Activated CD8-positive, alpha-beta memory T cell treated with anti-CD3 and anti-CD28 coated beads for 36 hours (primary cell): ENCODE results near the gene CABLES1. TPM values are rescaled to one million over a fixed set of nuclear protein-coding genes. Genes with fewer than 3 reads are reported as not detected.
"Not testable (repeated sequence)": the region's sequence is repeated elsewhere in the genome, so short reads cannot be mapped to it uniquely, and the experiment has no call there.

Experiments
- CTCF ChIA-PET: fragments of 350-600 bp; sonication (Branson Sonifier 250); formaldehyde crosslinking; loops from one replicate; lab custom pipeline; 2021; ENCODE audit warnings: antibody characterized with exemption; lab: Charles Lee
- POLR2A ChIA-PET: fragments of 350-600 bp; sonication (Branson Sonifier 250); formaldehyde crosslinking; loops from one replicate; lab custom pipeline; 2021; ENCODE audit warnings: antibody characterized with exemption; lab: Charles Lee
- total RNA-seq, 2 experiments: library from RNA; stranded (reverse); gene quantifications; one replicate each; pipeline ENCODE4 v1.2.3, GENCODE V29; 2021

CABLES1 gene
- total RNA-seq, 2 experiments from 2014 or later: 5.3 to 6.0 TPM

DNA sequence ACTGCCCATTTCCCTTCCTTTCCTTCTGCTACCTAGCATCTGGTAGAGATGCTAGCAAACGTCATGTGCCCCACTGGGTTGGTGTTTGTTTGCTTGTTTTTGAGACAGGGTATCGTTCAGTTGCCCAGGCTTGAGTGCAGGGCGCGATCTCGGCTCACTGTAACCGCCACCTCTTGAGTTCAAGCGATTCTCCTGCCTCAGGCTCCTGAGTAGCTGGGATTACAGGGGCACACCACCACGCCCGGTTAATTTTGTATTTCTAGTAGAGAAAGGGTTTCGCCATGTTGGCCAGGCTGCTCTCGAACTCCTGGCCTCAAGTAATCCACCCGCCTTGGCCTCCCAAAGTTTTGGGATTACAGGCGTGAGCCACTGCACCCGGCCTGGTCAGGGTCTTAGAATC lies 23.6 kb downstream of the CABLES1 start:
- POLR2A ChIA-PET, CTCF ChIA-PET: not testable (repeated sequence)

- CTCF ChIA-PET: no interaction called here
Observed at GRCh38 chr18:23159344-23159743, 24.1 kb downstream of the CABLES1 start.

DNA sequence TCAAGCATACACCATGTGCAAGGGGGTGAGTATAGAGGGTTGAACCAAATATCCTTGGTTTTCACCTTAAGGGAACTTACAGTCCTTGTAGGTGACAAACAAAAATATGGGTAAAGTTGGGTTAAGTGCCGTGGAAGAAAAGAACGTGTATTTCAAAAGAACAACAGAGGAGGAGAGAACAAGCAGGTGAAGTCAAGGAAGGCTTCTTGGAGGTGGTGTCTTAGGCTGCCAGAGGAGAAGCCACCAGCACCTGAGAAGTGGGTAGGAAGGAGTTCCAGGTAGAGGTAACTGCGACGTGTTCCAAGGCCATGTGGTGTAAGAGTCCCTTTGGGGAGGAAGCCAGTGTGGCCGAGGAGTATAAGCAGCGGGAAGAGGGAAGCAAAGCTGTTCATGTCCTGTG lies 27.2 kb downstream of the CABLES1 start:
- ChIA-PET CTCF (no interaction called here), POLR2A (no interaction called here)

More at GRCh38 chr18:23159344-23159743, 24.1 kb downstream of the CABLES1 start:
- POLR2A ChIA-PET: no interaction called here

DNA sequence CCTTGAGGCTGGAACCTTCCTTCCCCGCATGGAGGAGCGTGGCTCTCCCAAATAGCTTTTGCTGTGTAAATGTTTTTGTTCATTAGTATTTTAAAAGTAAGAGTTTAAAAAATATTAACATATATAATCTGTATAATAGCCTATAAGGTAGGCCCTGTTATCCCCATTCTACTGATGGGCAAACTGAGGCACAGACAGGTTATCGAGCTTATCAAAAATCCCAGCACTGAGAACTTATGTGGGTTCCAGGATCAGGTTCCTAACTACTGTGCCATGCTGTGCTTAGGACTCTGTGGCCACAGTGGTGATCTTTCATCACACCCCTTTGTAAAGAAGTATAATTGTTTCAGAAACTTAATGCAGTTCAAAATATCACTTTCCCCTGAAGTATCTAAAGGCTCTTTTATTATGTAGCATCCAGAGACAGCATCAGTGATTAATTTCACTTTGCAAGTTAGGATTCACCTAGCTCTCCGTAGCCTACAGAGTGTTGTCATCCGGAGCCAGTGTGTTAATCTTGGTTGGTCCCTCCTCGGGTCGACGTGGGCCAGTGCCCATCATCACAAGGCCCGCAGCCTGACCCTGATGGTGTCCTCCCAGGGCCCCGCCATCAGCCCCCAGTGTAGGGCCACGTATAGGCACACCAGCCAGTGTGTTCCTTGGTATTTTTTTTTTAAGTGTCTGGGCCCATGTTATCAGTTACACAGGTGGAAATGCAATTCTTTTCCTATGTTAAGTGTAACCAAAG lies 28.7 kb downstream of the CABLES1 start:
- ChIA-PET POLR2A (no interaction called here), CTCF (no interaction called here)

DNA sequence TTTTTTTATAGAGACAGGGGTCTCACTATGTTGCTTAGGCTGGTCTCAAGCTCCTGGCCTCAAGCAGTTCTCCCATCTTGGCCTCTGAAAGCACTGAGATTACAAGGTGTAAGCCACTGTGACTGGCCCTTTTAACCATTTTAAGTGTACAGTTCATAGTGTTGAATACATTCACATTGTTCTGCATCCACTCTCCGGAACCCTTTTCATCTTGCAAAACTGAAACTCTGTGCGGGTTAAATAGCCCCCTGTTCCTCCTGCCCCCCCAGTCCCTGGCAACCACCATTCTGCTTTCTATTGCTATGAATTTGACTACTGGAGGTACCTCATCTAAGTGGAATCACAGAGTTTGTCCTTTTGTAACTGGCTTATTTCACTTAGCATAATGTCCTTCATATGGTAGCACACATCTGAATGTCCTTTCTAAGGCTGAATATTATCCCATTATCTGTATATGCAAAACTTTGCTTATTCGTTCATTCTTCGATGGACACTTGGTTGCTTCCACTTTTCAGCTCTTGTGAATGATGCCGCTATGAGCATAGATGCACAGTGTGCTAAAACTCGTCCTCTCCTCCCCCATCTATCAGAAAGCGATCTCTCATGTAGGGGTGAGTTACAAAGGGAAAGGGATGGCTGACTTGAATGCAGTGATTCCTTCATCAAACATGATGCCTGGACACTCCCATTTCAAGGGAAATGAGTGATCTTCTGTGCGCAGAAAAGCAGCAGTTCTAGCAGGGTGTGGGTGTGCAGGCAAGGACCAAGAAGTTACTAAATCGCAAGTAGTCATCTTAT lies 30.2 kb downstream of the CABLES1 start:
- ChIA-PET CTCF (no interaction called here), POLR2A (no interaction called here)

- ChIA-PET POLR2A (no interaction called here), CTCF (no interaction called here)
Observed at GRCh38 chr18:23166891-23167541, 31.7 kb downstream of the CABLES1 start.

- POLR2A ChIA-PET: no interaction called here
- CTCF ChIA-PET: no interaction called here
Observed at GRCh38 chr18:23169673-23170044, 34.4 kb downstream of the CABLES1 start.

GRCh38 chr18:23170137-23170536 lies 34.9 kb downstream of the CABLES1 start:
- CTCF ChIA-PET: no interaction called here
- POLR2A ChIA-PET: no interaction called here

GRCh38 chr18:23171581-23172156 lies 36.4 kb downstream of the CABLES1 start:
- POLR2A ChIA-PET: no interaction called here
- CTCF ChIA-PET: no interaction called here

DNA sequence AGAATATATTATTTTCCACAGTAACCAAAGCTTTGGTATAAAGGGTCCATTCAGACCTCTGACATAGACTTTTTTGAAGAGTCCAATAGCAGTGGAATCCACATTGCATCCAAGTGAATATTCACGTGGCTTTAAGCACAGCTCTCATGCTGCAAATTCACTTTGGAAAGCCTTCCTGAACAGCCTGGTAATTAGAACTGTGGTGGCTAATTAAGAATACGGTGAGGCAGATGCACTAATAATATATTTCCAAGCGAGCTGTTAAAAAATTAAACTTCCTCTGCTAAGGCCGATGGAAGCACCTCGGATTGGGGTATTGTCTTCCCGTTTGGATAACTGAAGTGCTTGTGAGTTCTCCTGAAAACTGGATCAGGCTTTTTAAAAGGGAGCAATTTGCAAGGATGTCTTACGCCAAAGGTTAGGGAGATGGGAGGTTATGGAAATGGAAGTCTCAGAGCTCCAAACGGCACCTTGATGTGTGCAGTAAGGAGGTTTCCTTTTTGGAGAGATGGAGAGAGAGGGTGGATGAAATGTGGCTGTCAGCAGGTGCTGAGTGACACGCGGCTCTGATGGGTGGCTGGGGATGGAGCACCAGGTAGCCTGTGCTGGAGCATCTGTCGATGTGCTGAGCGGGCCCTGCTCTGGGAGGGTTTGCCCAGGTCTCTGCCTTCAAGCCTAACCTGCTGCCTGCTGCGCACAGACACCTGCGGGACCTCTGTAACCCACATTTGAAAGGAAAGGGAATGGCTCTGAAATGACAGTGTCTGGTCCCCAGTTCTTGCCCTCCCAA lies 37.5 kb downstream of the CABLES1 start:
- ChIA-PET POLR2A (interaction anchor here (0.6 kb wide), 1 partner anchor 131 kb away, joined by 3 read pairs; no protein-coding TSS in a partner anchor), CTCF (interaction anchor here (0.6 kb wide), 1 partner anchor 31 kb away, joined by 4 read pairs; no protein-coding TSS in a partner anchor)

DNA sequence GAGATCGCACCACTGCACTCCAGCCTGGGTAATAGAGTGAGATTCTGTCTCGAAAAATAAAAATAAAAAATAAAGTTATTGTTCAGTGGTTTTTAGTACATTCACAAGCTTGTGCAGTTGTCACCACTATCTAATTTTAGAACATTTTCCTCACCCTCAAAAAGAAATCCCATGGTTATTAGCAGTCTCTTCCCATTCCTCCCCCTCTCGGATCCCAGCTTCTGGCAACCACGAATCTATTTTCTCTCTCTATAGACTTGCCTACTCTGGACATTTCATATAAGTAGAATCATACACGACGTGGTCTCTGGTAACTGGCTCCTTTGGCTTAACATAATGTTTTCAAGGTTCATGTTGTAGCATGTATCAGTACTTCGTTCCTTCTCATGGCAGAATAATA lies 38.6 kb downstream of the CABLES1 start:
- ChIA-PET POLR2A (no interaction called here), CTCF (interaction anchor here (0.5 kb wide), 1 partner anchor 205 kb away, joined by 3 read pairs; no protein-coding TSS in a partner anchor)

DNA sequence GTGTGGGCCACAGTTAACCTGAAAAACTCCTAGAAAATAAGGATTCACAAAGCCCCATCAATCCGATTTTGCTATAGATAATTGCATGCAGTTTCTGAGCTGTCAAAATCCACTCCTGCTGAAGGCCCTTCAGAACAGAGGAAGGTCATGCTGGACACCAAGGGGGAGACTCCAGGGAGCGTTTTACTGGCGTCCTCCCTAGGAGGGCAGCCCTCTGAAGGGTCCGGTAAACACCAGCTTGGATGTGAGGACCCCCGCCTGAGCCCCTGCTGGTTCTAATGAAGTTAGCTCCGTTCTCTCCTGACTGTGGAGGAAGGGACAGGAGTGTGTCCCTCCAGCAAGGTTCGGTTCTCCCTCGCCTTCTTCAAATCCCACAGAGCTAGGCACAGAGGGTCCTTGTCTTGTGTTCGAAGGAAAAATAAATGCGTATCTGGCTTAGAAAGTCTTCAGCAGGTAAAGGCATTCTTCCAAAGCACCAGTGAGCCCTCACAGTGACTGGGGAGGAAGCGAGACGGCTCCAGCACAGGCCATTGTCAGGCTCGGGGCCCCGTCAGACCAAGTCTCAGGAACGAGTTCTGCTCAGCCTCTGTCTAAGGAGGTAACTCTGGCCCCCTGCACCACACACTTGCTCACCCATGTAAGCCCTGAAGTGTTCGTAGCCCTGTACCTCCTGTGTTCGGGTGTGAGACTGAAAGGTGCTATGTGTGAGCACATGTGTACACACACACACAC lies 41.6 kb downstream of the CABLES1 start:
- POLR2A ChIA-PET: no interaction called here
- CTCF ChIA-PET: no interaction called here

DNA sequence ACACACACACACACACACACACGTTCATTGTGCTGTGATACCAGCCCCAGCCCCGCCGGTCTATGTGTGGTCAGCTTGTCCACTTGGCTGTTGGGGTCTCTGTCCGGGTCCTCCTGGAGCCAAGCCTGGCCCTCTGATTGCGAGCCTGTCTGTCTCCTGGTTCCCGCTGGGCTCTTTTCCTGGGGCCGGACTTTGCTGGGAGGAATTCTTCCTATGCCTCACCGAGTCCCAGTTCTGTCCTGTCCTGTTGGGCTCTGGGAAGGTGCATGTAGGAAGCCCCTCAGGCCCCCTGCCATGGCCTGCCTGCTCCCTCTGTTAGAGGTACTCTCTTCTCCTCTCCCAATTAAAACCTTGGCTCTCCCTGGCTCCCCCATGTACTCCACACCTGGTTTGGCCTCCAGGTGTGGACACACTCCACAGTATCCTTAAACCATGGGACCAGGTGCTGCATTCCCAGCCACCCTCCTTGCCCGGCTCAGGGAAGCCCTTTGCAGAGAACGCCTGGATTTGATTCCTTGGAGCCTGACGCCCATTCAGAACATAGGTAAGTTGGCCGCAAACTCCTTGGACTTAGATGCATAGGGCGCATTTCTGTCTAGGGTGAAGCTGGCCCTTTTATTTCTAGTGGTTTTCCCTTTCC lies 42.3 kb downstream of the CABLES1 start:
- POLR2A ChIA-PET: no interaction called here
- CTCF ChIA-PET: no interaction called here

DNA sequence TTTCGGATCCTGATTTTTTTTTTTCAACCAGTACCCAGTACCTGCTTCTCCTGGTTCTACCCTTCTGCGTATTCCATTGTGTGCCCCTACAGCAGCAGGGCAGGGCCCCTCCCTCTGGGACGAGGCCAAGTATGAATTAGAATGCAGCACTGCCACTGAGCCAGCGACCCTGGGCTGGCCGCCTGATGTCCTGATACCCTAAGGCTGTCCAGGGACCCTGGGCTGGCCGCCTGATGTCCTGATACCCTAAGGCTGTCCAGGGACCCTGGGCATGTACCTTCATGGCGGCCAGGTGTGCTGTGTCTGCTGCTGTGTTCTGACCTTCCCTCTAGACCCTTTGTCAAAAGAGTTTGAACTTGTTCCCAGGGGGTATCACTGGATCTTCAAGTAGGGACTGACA lies 42.9 kb downstream of the CABLES1 start:
- CTCF ChIA-PET: no interaction called here
- POLR2A ChIA-PET: no interaction called here

- POLR2A ChIA-PET: no interaction called here
- CTCF ChIA-PET: no interaction called here
Observed at GRCh38 chr18:23178661-23179081, 43.4 kb downstream of the CABLES1 start.

- ChIA-PET POLR2A (no interaction called here), CTCF (no interaction called here)
Observed at GRCh38 chr18:23179416-23179815, 44.1 kb downstream of the CABLES1 start.

DNA sequence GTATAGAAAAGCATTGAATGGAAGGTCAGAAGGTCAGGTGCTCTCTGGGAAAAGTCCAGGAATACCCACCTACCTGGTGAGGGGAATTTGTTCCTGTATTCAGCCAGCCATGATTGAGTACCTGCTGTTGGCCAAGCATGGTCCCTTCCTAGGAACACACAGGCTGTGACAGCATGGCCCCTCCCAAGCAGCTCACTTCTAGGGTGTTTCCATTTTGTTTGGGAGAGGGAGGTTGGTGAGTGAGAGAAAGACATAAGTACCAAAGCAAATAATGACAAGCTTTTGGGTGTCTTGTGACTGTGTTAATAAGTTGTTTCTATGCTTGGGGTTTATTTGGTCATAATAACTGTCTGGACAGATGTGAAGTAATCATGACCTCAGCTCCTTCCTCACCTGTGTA lies 46.3 kb downstream of the CABLES1 start:
- CTCF ChIA-PET: interaction anchor here (0.6 kb wide), 1 partner anchor 47 kb away, joined by 3 read pairs; no protein-coding TSS in a partner anchor
- POLR2A ChIA-PET: no interaction called here

GRCh38 chr18:23182606-23183005 lies 47.3 kb downstream of the CABLES1 start:
- ChIA-PET POLR2A (no interaction called here), CTCF (no interaction called here)
